HEK293T (cell line): Measurements from ENCODE around the gene DNAJC7.

Experiments
- CTCF ChIA-PET: fragments of 350-600 bp; formaldehyde crosslinking; extraction: SDS; loops from one replicate; lab custom pipeline; 2021; ENCODE audit warnings: antibody characterized with exemption, inconsistent platforms; lab: Yijun Ruan, JAX
- POLR2A ChIA-PET: fragments of 350-600 bp; formaldehyde crosslinking; extraction: SDS; loops from one replicate; lab custom pipeline; 2020; ENCODE audit warnings: antibody characterized with exemption, inconsistent platforms; lab: Yijun Ruan, JAX
- DNase-seq: peaks from one replicate; pipeline ENCODE4 v3.0.0; 2012; ENCODE audit warnings: mixed read lengths; ENCODE audit errors: extremely low spot score
- ARNT ChIP-seq: fragments of 450-650 bp; IDR thresholded peaks from 2 replicates; pipeline ENCODE4 v1.6.1; 2017; ENCODE audit warnings: mild to moderate bottlenecking
- BHLHE40 ChIP-seq: fragments of 450-650 bp; IDR thresholded peaks from 2 replicates; pipeline ENCODE4 v1.6.1; 2016; ENCODE audit warnings: mild to moderate bottlenecking, moderate library complexity, borderline replicate concordance
- CTBP1 ChIP-seq: fragments of 450-650 bp; IDR thresholded peaks from 2 replicates; pipeline ENCODE4 v1.6.1; 2016; ENCODE audit warnings: borderline replicate concordance
- ELF4 ChIP-seq: fragments of 450-650 bp; IDR thresholded peaks from 2 replicates; pipeline ENCODE4 v1.6.1; 2017; ENCODE audit warnings: antibody characterized with exemption
- FOXA1 ChIP-seq: fragments of 450-650 bp; IDR thresholded peaks from 2 replicates; pipeline ENCODE4 v1.6.1; 2016; ENCODE audit warnings: mild to moderate bottlenecking
- FOXK2 ChIP-seq: fragments of 450-650 bp; IDR thresholded peaks from 2 replicates; pipeline ENCODE4 v1.6.1; 2016; ENCODE audit warnings: mild to moderate bottlenecking
- FOXM1 ChIP-seq: fragments of 450-650 bp; IDR thresholded peaks from 2 replicates; pipeline ENCODE4 v1.6.1; 2017; ENCODE audit warnings: mild to moderate bottlenecking, borderline replicate concordance
- HDGF ChIP-seq: fragments of 450-650 bp; IDR thresholded peaks from 2 replicates; pipeline ENCODE4 v1.6.1; 2017; ENCODE audit warnings: antibody characterized with exemption, borderline replicate concordance
- L3MBTL2 ChIP-seq: fragments of 450-650 bp; conservative IDR thresholded peaks from 2 replicates; pipeline ENCODE4 v1.6.1; 2016; ENCODE audit warnings: mild to moderate bottlenecking
- LEF1 ChIP-seq: fragments of 450-650 bp; IDR thresholded peaks from 2 replicates; pipeline ENCODE4 v1.6.1; 2017; ENCODE audit warnings: mild to moderate bottlenecking, borderline replicate concordance
- NFRKB ChIP-seq: fragments of 450-650 bp; IDR thresholded peaks from 2 replicates; pipeline ENCODE4 v1.6.1; 2016; ENCODE audit warnings: mild to moderate bottlenecking, moderate library complexity
- SP1 ChIP-seq: fragments of 450-650 bp; IDR thresholded peaks from 2 replicates; pipeline ENCODE4 v1.6.1; 2017
- SUZ12 ChIP-seq: fragments of 450-650 bp; IDR thresholded peaks from 2 replicates; pipeline ENCODE4 v1.6.1; 2016; ENCODE audit warnings: mild to moderate bottlenecking
- TARDBP ChIP-seq: fragments of 450-650 bp; IDR thresholded peaks from 2 replicates; pipeline ENCODE4 v1.6.1; 2016
- ZNF384 ChIP-seq: fragments of 450-650 bp; IDR thresholded peaks from 2 replicates; pipeline ENCODE4 v1.6.1; 2016
- TF ChIP-seq, protein P1 (sequence below): fragments of 450-650 bp; IDR thresholded peaks from 2 replicates; pipeline ENCODE4 v1.6.1; 2016

The DNAJC7 gene

DNA sequence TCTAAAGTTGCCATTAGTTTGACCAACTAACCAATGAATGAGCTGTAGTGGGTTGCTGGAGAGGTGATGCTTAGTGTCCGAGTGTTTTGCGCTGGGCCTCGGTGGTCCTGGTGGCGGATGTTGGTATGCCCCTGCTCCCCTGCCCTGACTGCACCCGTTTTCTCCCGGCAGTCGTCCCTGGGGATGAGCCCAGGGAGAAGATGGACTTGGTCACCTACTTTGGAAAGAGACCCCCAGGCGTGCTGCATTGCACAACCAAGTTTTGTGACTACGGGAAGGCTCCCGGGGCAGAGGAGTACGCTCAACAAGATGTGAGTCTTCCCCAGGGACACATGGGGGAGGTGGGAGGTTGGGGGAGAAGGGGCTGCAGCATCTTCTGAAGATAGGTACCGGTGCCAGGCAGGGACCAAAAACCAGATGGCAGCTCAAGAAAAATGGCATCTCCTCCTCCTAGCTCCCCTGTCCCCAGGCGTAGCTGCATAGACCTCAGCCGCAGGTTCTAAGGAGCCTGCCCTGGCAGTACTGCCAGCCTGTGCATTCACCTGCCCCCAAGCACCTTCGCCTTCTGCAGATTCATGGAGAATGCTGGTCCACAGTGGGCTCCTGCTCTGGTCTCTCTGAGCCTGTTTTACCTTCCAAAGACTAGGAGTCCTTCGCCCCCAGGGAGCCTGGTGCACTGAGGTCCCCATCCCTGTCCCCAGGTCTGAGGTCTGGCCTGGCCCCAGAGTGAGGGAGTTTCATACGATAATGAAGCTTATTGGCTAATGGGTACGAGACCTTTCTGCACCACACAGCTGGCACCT is 45.3 kb downstream of the DNAJC7 start:
- CTCF ChIA-PET: interaction anchor here (0.7 to 1.0 kb wide), 2 partner anchors 11 to 202 kb away, joined by 3 to 4 read pairs; no protein-coding TSS in a partner anchor

DNA sequence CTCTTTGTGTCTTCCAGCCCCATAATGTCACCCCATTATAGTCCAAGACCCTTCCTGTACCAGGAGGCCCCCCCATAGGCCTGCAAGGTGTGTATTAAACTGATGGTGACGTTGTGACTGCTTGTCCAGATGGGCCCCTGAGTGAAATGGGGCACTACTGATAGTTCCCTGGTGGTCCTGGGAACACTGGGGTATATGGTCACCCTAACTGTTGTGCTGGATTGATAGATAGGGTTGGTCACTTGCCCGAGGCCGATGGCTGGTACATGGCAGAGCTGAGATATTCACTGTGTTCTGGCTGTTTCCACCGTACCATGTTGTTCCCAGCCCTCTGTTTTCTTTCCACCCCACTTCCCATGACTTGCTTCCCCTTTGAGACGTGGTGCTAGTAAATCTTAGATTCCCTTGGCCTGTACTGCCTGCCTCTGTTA is 46.3 kb downstream of the DNAJC7 start:
- no peak for DNase-seq
- TF ChIP-seq, protein P1, sequence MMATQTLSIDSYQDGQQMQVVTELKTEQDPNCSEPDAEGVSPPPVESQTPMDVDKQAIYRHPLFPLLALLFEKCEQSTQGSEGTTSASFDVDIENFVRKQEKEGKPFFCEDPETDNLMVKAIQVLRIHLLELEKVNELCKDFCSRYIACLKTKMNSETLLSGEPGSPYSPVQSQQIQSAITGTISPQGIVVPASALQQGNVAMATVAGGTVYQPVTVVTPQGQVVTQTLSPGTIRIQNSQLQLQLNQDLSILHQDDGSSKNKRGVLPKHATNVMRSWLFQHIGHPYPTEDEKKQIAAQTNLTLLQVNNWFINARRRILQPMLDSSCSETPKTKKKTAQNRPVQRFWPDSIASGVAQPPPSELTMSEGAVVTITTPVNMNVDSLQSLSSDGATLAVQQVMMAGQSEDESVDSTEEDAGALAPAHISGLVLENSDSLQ: no peak
- TF ChIP-seq L3MBTL2 (no peak), SUZ12 (no peak), SP1 (no peak), FOXA1 (no peak), BHLHE40 (no peak), NFRKB (no peak), ARNT (no peak), LEF1 (no peak), FOXK2 (no peak), CTBP1 (no peak), ZNF384 (no peak), TARDBP (no peak), HDGF (no peak), ELF4 (no peak), FOXM1 (no peak)
- POLR2A ChIA-PET: interaction anchor here (7.0 kb wide), 1 partner anchor 48 kb away, joined by 117 read pairs; the partner anchor contains the start of genes DNAJC7 and NKIRAS2
- CTCF ChIA-PET: no interaction called here

More for the DNA sequence above, 45.3 kb downstream of the DNAJC7 start:
- no peak for DNase-seq
- TF ChIP-seq ELF4: no peak
- TF ChIP-seq BHLHE40: no peak
- TF ChIP-seq LEF1: no peak
- TF ChIP-seq, protein P1: no peak
- POLR2A ChIA-PET: interaction anchor here (2.8 kb wide), 1 partner anchor 46 kb away, joined by 12 read pairs; the partner anchor contains the start of gene DNAJC7

DNA sequence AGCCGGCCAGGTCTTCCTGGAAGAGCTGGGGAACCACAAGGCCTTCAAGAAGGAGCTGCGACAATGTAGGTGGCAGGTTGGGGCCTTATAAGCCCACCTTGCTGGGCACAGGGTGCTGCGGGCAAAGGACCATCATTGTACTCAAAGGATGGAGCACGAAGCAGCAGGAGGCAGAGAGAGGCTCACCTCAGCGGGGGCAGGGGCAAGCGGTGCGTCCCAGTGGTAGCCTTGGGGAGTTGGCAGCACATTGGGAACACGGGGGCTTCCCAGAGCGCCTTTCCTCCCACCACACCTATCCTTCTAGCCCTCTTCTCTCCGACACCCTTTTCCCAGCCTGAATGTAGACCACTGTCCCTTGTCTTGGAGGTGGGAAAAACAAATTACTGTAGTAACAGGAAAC is 48.6 kb downstream of the DNAJC7 start:
- POLR2A ChIA-PET: interaction anchor here (2.9 to 7.0 kb wide), 3 partner anchors 8 to 50 kb away, joined by 19 to 117 read pairs (median 29); partner anchors contain the start of genes ACLY, DNAJC7 and NKIRAS2
- CTCF ChIA-PET: no interaction called here

DNA sequence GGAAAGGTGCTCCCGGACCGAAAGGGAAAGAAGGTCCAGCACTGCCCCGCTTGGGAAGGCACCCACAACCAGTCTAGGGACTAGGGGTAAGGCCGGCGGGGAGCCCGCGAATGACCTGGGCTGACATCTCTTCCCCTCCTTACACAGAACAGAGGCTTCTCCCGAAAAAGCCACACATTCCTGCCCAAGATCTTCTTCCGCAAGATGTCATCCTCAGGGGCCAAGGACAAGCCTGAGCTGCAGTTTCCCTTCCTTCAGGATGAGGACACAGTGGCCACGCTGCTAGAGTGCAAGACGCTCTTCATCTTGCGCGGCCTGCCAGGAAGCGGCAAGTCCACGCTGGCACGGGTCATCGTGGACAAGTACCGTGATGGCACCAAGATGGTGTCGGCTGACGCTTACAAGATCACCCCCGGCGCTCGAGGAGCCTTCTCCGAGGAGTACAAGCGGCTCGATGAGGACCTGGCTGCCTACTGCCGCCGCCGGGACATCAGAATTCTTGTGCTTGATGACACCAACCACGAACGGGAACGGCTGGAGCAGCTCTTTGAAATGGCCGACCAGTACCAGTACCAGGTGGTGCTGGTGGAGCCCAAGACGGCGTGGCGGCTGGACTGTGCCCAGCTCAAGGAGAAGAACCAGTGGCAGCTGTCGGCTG is 49.2 kb downstream of the DNAJC7 start:
- CTCF ChIA-PET: no interaction called here
- no peak for DNase-seq

More for the DNA sequence above, 48.6 kb downstream of the DNAJC7 start:
- no peak for DNase-seq
- TF ChIP-seq SUZ12 (no peak), SP1 (no peak), LEF1 (no peak), FOXM1 (no peak), ARNT (no peak), CTBP1 (no peak), HDGF (no peak), NFRKB (no peak), FOXA1 (no peak), BHLHE40 (no peak), FOXK2 (no peak), L3MBTL2 (no peak)
- TF ChIP-seq, protein P1: no peak

More for the DNA sequence above, 49.2 kb downstream of the DNAJC7 start:
- POLR2A ChIA-PET: interaction anchor here (1.2 to 7.0 kb wide), 6 partner anchors 9 to 153 kb away, joined by 3 to 117 read pairs (median 16); partner anchors contain the start of genes ACLY, DNAJC7 and NKIRAS2
- TF ChIP-seq, protein P1: no peak
- no peak for TF ChIP-seq ARNT
- TF ChIP-seq BHLHE40: no peak
- no peak for TF ChIP-seq FOXA1
- TF ChIP-seq FOXM1: no peak
- no peak for TF ChIP-seq HDGF
